Panc1 (cell line): ENCODE measurements around the gene MACROD2. TPM values are rescaled to one million over a fixed set of nuclear protein-coding genes. Genes with fewer than 3 reads are reported as not detected.

Experiments used
- ATAC-seq: fragments of 200-7000 bp; cut with Tn5 transposase; 2 replicates; pipeline ENCODE4 v1.9.1; 2020; ENCODE audit warnings: mild to moderate bottlenecking, moderate library complexity
- BruUV-seq: library from RNA; stranded (reverse); fragments of 400-500 nt; replicated peaks from 2 replicates; lab custom pipeline; 2021; lab: Mats Ljungman, UMichigan
- CTCF ChIA-PET: fragments of 300-600 bp; sonication (Branson Sonifier 250); formaldehyde crosslinking; loops from one replicate; lab custom pipeline; 2022; ENCODE audit warnings: antibody characterized with exemption; lab: Charles Lee
- POLR2A ChIA-PET: fragments of 300-600 bp; sonication (Branson Sonifier 250); formaldehyde crosslinking; loops from one replicate; lab custom pipeline; 2022; ENCODE audit warnings: antibody characterized with exemption; lab: Charles Lee
- DNase-seq: peaks from one replicate; pipeline ENCODE4 v3.0.0-alpha.2; 2010; ENCODE audit warnings: low read depth, low spot score
- H3K27ac ChIP-seq: 2 replicates; pipeline ENCODE4 v1.5.1; 2011; ENCODE audit warnings: mild to moderate bottlenecking, low read length, inconsistent platforms
- H3K27me3 ChIP-seq: fragments of 200-500 bp; sonication (Bioruptor generic); 2 replicates; pipeline ENCODE4 v1.6.0; 2014; ENCODE audit warnings: low read length, inconsistent platforms; ENCODE audit not compliant: control insufficient read depth, insufficient read depth
- H3K36me3 ChIP-seq: fragments of 200-500 bp; sonication (Bioruptor generic); 2 replicates; pipeline ENCODE4 v1.5.1; 2014; ENCODE audit warnings: inconsistent platforms, mild to moderate bottlenecking, low read length, moderate library complexity; ENCODE audit not compliant: control insufficient read depth, insufficient read depth
- H3K4me1 ChIP-seq: 2 replicates; pipeline ENCODE4 v1.5.1; 2011; ENCODE audit warnings: inconsistent platforms, mild to moderate bottlenecking, low read length, moderate library complexity; ENCODE audit not compliant: control insufficient read depth, insufficient read depth
- H3K4me3 ChIP-seq, 2 experiments: 2 replicates each; pipeline ENCODE4 v1.5.1; 2011 to 2012; ENCODE audit warnings: low read depth in 2 of 2, low read length in 2 of 2, mild to moderate bottlenecking in 2 of 2, inconsistent platforms in 1 of 2, moderate library complexity in 1 of 2
- H3K9me3 ChIP-seq: fragments of 200-500 bp; sonication (Bioruptor generic); 2 replicates; pipeline ENCODE4 v1.5.1; 2014; ENCODE audit warnings: low read depth, mild to moderate bottlenecking, inconsistent platforms, low read length, moderate library complexity; ENCODE audit not compliant: control insufficient read depth, insufficient read depth
- POLR2AphosphoS5 ChIP-seq: IDR thresholded peaks from 2 replicates; pipeline ENCODE4 v1.6.1; 2012; ENCODE audit warnings: mild to moderate bottlenecking, low read depth, low read length, moderate library complexity
- SIN3A ChIP-seq: IDR thresholded peaks from 2 replicates; pipeline ENCODE4 v1.6.1; 2012; ENCODE audit warnings: low read depth, mild to moderate bottlenecking, low read length, moderate library complexity, borderline replicate concordance; ENCODE audit not compliant: insufficient read depth
- TCF7L2 ChIP-seq: IDR thresholded peaks from 2 replicates; pipeline ENCODE4 v1.6.1; 2011; ENCODE audit warnings: mild to moderate bottlenecking, low read depth, low read length, inconsistent platforms
- in situ Hi-C: cut with HindIII; loops from 2 replicates; pipeline ENCODE4 v1.10.0; 2016; ENCODE audit warnings: low sequenced_read_pairs, low pct_unique_long_range_greater_than_20kb
- intact Hi-C: fragments of 100-400 bp; cut with micrococcal nuclease; formaldehyde crosslinking; loops from one replicate; pipeline ENCODE4 v1.10.0; 2022; ENCODE audit not compliant: unreplicated experiment
- total RNA-seq: library from RNA; stranded (reverse); gene quantifications from one replicate; pipeline ENCODE4 v1.2.1, GENCODE V29; 2021; ENCODE audit not compliant: unreplicated experiment
- TF ChIP-seq, protein P1 (sequence below): fragments of 450-650 bp; IDR thresholded peaks from 2 replicates; pipeline ENCODE4 v1.5.1; 2017; ENCODE audit warnings: mild to moderate bottlenecking
- TF ChIP-seq, protein P2 (sequence below), 2 experiments: IDR thresholded peaks; 2 replicates each; pipeline ENCODE4 v1.6.1; 2011 to 2012; ENCODE audit warnings: low read depth in 2 of 2, control low read depth in 1 of 2, low read length in 1 of 2, mild to moderate bottlenecking in 1 of 2, moderate library complexity in 1 of 2; ENCODE audit not compliant: insufficient read depth in 1 of 2

MACROD2 gene
- total RNA-seq, 1 experiment from 2014 or later, result 1.2 TPM

DNA sequence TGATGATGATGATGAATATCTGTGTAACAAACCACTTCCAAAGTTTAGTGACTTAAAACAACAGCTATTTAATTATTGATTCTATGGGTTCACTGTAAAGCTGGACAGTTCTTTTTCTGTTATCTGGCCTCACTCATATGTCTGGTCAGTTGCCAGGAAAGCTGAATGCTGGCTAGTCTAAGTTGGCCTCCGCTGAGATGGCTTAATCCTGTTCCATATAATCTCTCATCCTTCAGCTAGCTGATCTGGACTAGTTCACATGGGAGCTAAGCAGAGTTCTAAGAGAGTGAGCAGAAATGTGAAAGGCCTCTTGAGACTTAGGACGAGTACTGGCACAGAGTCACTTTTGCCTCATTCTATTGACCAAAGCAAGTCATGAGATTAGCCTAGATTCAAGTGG, 676.8 kb downstream of the MACROD2 start:
- in situ Hi-C loops (no loop called here), intact Hi-C loops (no loop called here)
- no peaks in the 10 kb centered on the region for H3K36me3 ChIP-seq
- ATAC-seq, result no peak
- H3K4me3 ChIP-seq, result no peak overlapping the region
- no TSS peak for BruUV-seq
- ChIA-PET CTCF (no interaction called here), POLR2A (no interaction called here)
- no peaks in the 10 kb centered on the region for H3K27me3 ChIP-seq
- no peaks in the 10 kb centered on the region for H3K9me3 ChIP-seq
- H3K4me1 ChIP-seq, result no peaks in the 10 kb centered on the region
- no peak overlapping the region for H3K27ac ChIP-seq
- TF ChIP-seq SIN3A, result no peak
- no peak for DNase-seq

DNA sequence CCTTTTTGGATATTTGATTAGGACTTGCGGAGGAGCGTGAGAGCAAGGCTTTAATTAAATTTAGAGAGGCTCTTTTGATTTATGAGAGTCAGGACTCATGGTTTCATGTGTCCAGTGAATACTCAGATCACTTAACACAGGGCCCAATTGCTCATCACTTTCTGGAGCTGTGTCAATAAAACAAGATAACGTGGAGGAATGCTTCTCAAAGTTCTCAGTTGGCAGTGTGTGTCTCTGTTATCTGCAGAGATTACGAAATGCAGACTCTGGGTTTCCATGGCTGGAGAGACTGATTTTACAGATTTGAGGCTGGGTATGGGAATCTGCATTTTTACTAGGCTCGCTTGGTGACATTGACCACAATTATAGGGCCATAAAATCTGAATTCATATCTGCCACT, 677.8 kb downstream of the MACROD2 start:
- no peaks in the 10 kb centered on the region for H3K36me3 ChIP-seq
- in situ Hi-C loops, result no loop called here
- POLR2A ChIA-PET, result no interaction called here
- DNase-seq (no peak), ATAC-seq (no peak)
- CTCF ChIA-PET, result no interaction called here
- no peaks in the 10 kb centered on the region for H3K27me3 ChIP-seq
- intact Hi-C loops, result no loop called here
- BruUV-seq, result no TSS peak
- TF ChIP-seq POLR2AphosphoS5 (no peak), SIN3A (no peak), TCF7L2 (no peak)
- TF ChIP-seq, protein P1, sequence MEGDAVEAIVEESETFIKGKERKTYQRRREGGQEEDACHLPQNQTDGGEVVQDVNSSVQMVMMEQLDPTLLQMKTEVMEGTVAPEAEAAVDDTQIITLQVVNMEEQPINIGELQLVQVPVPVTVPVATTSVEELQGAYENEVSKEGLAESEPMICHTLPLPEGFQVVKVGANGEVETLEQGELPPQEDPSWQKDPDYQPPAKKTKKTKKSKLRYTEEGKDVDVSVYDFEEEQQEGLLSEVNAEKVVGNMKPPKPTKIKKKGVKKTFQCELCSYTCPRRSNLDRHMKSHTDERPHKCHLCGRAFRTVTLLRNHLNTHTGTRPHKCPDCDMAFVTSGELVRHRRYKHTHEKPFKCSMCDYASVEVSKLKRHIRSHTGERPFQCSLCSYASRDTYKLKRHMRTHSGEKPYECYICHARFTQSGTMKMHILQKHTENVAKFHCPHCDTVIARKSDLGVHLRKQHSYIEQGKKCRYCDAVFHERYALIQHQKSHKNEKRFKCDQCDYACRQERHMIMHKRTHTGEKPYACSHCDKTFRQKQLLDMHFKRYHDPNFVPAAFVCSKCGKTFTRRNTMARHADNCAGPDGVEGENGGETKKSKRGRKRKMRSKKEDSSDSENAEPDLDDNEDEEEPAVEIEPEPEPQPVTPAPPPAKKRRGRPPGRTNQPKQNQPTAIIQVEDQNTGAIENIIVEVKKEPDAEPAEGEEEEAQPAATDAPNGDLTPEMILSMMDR, result no peak
- H3K4me1 ChIP-seq, result no peaks in the 10 kb centered on the region
- no peak overlapping the region for H3K27ac ChIP-seq
- H3K9me3 ChIP-seq, result no peaks in the 10 kb centered on the region
- no peak overlapping the region for H3K4me3 ChIP-seq

DNA sequence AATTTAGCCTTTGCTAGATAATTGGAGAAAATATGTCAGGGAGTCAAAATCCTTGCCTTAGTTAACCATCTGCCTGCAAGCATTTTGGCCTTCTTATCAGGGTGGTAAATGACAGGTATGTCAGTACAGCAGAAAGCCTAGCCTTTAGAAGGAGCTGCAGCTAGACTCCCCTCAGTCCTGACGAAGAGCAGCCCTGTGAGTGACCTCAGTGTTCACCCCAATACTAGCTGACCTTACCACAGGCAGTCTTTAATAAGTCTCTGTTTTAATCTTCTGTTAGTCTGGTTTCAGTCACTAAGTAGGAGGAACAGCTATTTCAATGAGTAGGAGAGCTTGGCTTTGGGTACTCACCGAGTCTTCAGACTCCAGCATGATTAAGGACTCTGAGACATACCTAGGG, 682.1 kb downstream of the MACROD2 start:
- TF ChIP-seq, protein P1, result no peak
- TF ChIP-seq POLR2AphosphoS5, result no peak
- no peak for TF ChIP-seq TCF7L2
- TF ChIP-seq SIN3A, result no peak
- TF ChIP-seq, protein P2, sequence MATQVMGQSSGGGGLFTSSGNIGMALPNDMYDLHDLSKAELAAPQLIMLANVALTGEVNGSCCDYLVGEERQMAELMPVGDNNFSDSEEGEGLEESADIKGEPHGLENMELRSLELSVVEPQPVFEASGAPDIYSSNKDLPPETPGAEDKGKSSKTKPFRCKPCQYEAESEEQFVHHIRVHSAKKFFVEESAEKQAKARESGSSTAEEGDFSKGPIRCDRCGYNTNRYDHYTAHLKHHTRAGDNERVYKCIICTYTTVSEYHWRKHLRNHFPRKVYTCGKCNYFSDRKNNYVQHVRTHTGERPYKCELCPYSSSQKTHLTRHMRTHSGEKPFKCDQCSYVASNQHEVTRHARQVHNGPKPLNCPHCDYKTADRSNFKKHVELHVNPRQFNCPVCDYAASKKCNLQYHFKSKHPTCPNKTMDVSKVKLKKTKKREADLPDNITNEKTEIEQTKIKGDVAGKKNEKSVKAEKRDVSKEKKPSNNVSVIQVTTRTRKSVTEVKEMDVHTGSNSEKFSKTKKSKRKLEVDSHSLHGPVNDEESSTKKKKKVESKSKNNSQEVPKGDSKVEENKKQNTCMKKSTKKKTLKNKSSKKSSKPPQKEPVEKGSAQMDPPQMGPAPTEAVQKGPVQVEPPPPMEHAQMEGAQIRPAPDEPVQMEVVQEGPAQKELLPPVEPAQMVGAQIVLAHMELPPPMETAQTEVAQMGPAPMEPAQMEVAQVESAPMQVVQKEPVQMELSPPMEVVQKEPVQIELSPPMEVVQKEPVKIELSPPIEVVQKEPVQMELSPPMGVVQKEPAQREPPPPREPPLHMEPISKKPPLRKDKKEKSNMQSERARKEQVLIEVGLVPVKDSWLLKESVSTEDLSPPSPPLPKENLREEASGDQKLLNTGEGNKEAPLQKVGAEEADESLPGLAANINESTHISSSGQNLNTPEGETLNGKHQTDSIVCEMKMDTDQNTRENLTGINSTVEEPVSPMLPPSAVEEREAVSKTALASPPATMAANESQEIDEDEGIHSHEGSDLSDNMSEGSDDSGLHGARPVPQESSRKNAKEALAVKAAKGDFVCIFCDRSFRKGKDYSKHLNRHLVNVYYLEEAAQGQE (IDR thresholded peaks at IDR 0.05; ENCODE audit: insufficient read depth in 1 of 2, low read depth in 2 of 2, low read length in 1 of 2), result no peak
- POLR2A ChIA-PET, result no interaction called here
- Histone ChIP-seq H3K27ac (no peak overlapping the region), H3K36me3 (no peaks in the 10 kb centered on the region; the same call in 1 of the 2 replicates), H3K4me3 (no peak overlapping the region), H3K4me1 (no peaks in the 10 kb centered on the region), H3K27me3 (no peaks in the 10 kb centered on the region), H3K9me3 (no peaks in the 10 kb centered on the region)
- intact Hi-C loops, result no loop called here
- no peak for ATAC-seq
- DNase-seq, result no peak
- in situ Hi-C loops, result no loop called here
- BruUV-seq, result no TSS peak
- CTCF ChIA-PET, result no interaction called here
